Chondrocyte (in vitro differentiated cells): ENCODE results near the gene P3H3. TPM values are rescaled to one million over a fixed set of nuclear protein-coding genes. Genes with fewer than 3 reads are reported as not detected.

Experiments used
- DNase-seq: peaks from one replicate; pipeline ENCODE4 v3.0.0; 2021; ENCODE audit warnings: mixed read lengths, low spot score
- H3K27ac Mint-ChIP-seq: one replicate; pipeline ENCODE4 v1.8.0; 2021; ENCODE audit warnings: mild to moderate bottlenecking, moderate library complexity, mixed read lengths; ENCODE audit not compliant: unreplicated experiment
- H3K27me3 Mint-ChIP-seq: 2 replicates; pipeline ENCODE4 v1.8.0; 2021; ENCODE audit warnings: low read depth, mixed read lengths
- H3K36me3 Mint-ChIP-seq: 2 replicates; pipeline ENCODE4 v1.8.0; 2021; ENCODE audit warnings: low read depth, mixed read lengths
- H3K4me1 Mint-ChIP-seq: 2 replicates; pipeline ENCODE4 v1.8.0; 2021; ENCODE audit warnings: low read depth, mild to moderate bottlenecking, mixed read lengths
- H3K4me3 Mint-ChIP-seq: one replicate; pipeline ENCODE4 v1.8.0; 2021; ENCODE audit warnings: mild to moderate bottlenecking, moderate library complexity, mixed read lengths; ENCODE audit not compliant: unreplicated experiment
- H3K9me3 Mint-ChIP-seq: 2 replicates; pipeline ENCODE4 v1.8.0; 2021; ENCODE audit warnings: low read depth, mixed read lengths
- CTCF ChIP-seq: fragments of 200-600 bp; sonication (generic); IDR thresholded peaks from 2 replicates; pipeline ENCODE4 v1.5.0; 2021; ENCODE audit warnings: antibody characterized with exemption, mild to moderate bottlenecking, moderate library complexity
- total RNA-seq: library from RNA; stranded (reverse); gene quantifications from 3 replicates; pipeline ENCODE4 v1.2.1, GENCODE V29; 2021

The P3H3 gene
- total RNA-seq, 1 donor from 2014 or later = 114 TPM

- H3K36me3 Mint-ChIP-seq = peaks cover 35% of the 10 kb centered on the region
Observed at GRCh38 chr12:6842075-6842474, 13.9 kb downstream of the P3H3 start.

GRCh38 chr12:6843118-6843902, 15.1 kb downstream of the P3H3 start:
- TF ChIP-seq CTCF = no peak
- DNase-seq = no peak
- no peaks in the 10 kb centered on the region for H3K9me3 Mint-ChIP-seq
- no peak overlapping the region for H3K27ac Mint-ChIP-seq
- H3K36me3 Mint-ChIP-seq = peaks cover 34% of the 10 kb centered on the region
- H3K4me3 Mint-ChIP-seq = no peak overlapping the region
- H3K27me3 Mint-ChIP-seq = no peaks in the 10 kb centered on the region
- no peaks in the 10 kb centered on the region for H3K4me1 Mint-ChIP-seq

More at GRCh38 chr12:6842075-6842474, 13.9 kb downstream of the P3H3 start:
- no peak overlapping the region for H3K4me3 Mint-ChIP-seq
- H3K27ac Mint-ChIP-seq = no peak overlapping the region
- no peak for DNase-seq
- TF ChIP-seq CTCF = no peak
- no peaks in the 10 kb centered on the region for H3K9me3 Mint-ChIP-seq
- no peaks in the 10 kb centered on the region for H3K27me3 Mint-ChIP-seq
- H3K4me1 Mint-ChIP-seq = no peaks in the 10 kb centered on the region

- H3K4me1 Mint-ChIP-seq = peaks cover 9% of the 10 kb centered on the region
- peaks cover 35% of the 10 kb centered on the region for H3K36me3 Mint-ChIP-seq
- no peak for TF ChIP-seq CTCF
- no peaks in the 10 kb centered on the region for H3K27me3 Mint-ChIP-seq
- H3K9me3 Mint-ChIP-seq = no peaks in the 10 kb centered on the region
- H3K4me3 Mint-ChIP-seq = no peak overlapping the region
- H3K27ac Mint-ChIP-seq = no peak overlapping the region
- DNase-seq = no peak
Observed at GRCh38 chr12:6845395-6845794, 17.2 kb downstream of the P3H3 start.

GRCh38 chr12:6846316-6846869, 18.2 kb downstream of the P3H3 start:
- Mint-ChIP-seq H3K36me3 (peaks cover 35% of the 10 kb centered on the region), H3K9me3 (no peaks in the 10 kb centered on the region), H3K27me3 (no peaks in the 10 kb centered on the region), H3K4me3 (no peak overlapping the region), H3K27ac (no peak overlapping the region), H3K4me1 (peaks cover 17% of the 10 kb centered on the region)
- TF ChIP-seq CTCF = no peak
- DNase-seq = no peak

GRCh38 chr12:6847676-6848075, 19.5 kb downstream of the P3H3 start:
- Mint-ChIP-seq H3K27ac (no peak overlapping the region), H3K27me3 (no peaks in the 10 kb centered on the region), H3K9me3 (no peaks in the 10 kb centered on the region), H3K4me3 (no peak overlapping the region), H3K36me3 (peaks cover 34% of the 10 kb centered on the region), H3K4me1 (peaks cover 18% of the 10 kb centered on the region)
- no peak for TF ChIP-seq CTCF
- no peak for DNase-seq
